ENCODE results near the gene LDLRAD2.
"Not testable (repeated sequence)": the region's sequence is repeated elsewhere in the genome, so short reads cannot be mapped to it uniquely, and the experiment has no call there.

The LDLRAD2 gene

GRCh38 chr1:21821385-21822019 lies 9.4 kb downstream of the LDLRAD2 start:
- TF ChIP-seq, protein P1, sequence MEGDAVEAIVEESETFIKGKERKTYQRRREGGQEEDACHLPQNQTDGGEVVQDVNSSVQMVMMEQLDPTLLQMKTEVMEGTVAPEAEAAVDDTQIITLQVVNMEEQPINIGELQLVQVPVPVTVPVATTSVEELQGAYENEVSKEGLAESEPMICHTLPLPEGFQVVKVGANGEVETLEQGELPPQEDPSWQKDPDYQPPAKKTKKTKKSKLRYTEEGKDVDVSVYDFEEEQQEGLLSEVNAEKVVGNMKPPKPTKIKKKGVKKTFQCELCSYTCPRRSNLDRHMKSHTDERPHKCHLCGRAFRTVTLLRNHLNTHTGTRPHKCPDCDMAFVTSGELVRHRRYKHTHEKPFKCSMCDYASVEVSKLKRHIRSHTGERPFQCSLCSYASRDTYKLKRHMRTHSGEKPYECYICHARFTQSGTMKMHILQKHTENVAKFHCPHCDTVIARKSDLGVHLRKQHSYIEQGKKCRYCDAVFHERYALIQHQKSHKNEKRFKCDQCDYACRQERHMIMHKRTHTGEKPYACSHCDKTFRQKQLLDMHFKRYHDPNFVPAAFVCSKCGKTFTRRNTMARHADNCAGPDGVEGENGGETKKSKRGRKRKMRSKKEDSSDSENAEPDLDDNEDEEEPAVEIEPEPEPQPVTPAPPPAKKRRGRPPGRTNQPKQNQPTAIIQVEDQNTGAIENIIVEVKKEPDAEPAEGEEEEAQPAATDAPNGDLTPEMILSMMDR (IDR thresholded peaks at IDR 0.05; ENCODE audit: low read depth, low read length, missing control alignments) = no peak
- DNase-seq (ENCODE audit: extremely low read depth, low read depth) = no peak
- no peak overlapping the region for H3K4me3 ChIP-seq (replicated peaks; ENCODE audit: low read depth, low read length)

- no peak overlapping the region for H3K4me3 ChIP-seq (replicated peaks; ENCODE audit: low read depth, low read length)
- TF ChIP-seq, protein P1 (IDR thresholded peaks at IDR 0.05; ENCODE audit: low read depth, low read length, missing control alignments) = no peak
- no peak for DNase-seq (ENCODE audit: extremely low read depth, low read depth)
Measured at GRCh38 chr1:21822349-21822748, 10.3 kb downstream of the LDLRAD2 start.

- DNase-seq (ENCODE audit: extremely low read depth, low read depth) = no peak
- TF ChIP-seq, protein P1 (IDR thresholded peaks at IDR 0.05; ENCODE audit: low read depth, low read length, missing control alignments) = no peak
- no peak overlapping the region for H3K4me3 ChIP-seq (replicated peaks; ENCODE audit: low read depth, low read length)
Measured at GRCh38 chr1:21823206-21823979, 11.3 kb downstream of the LDLRAD2 start.

DNA sequence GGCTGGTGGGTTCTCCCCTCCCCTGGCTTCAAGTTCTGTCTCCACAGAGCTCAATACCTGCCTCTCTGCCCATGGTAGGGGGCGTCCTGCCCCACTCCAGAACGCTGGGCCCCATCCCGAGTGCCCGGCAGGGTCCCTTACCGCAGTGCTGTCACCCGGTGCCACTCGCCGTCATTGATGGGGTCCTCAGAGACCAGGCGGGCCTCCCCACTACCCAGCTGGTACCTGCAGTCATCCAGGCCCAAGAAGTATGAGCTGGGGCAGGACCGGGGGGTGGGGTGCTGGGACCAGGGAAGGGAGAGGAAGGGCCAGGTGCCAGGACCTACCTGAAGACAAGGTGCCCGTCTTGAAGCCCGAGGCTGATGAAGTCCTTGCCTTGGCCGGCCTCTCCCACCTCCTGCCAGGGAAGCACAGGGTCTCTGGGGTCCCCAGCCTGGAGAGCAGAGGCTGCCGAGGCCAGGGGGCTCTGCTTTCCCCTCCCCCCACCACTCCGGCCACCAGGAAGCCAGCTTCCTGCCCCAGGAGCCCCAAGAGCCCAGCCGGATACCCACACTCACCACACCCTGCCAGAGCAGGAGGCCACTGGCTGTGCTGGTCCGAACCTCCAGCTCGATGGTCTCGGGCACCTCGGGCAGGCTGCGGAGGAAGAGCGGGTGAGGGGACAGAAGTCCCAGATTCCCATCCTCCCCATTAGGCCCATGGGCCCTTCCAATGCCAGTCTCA lies 12.1 kb downstream of the LDLRAD2 start:
- no peak overlapping the region for H3K4me3 ChIP-seq (replicated peaks; ENCODE audit: low read depth, low read length)
- TF ChIP-seq, protein P1 (IDR thresholded peaks at IDR 0.05; ENCODE audit: low read depth, low read length, missing control alignments) = no peak
- DNase-seq (ENCODE audit: extremely low read depth, low read depth) = no peak

DNA sequence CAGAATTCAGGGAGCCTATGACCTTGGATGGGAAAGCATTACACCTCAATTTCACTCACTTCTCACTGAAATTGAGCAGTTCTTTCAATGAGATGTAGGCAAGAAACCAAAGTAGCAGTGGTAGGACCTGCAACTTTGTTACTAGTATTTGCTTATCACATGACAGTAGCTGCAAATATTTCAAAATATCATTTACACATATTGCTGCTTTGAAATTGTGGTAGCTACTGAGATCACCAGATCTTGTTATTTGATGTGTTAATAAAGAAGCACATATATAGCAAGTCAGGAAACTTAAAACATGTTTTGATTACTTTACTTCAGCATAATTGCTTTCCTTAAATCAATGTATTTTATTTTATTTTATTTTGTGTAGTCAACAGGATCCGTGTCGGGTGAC lies 12.9 kb downstream of the LDLRAD2 start:
- H3K4me3 ChIP-seq (replicated peaks; ENCODE audit: low read depth, low read length) = no peak overlapping the region
- no peak for DNase-seq (ENCODE audit: extremely low read depth, low read depth)
- TF ChIP-seq, protein P1 (IDR thresholded peaks at IDR 0.05; ENCODE audit: low read depth, low read length, missing control alignments) = no peak

GRCh38 chr1:21825393-21825792 lies 13.3 kb downstream of the LDLRAD2 start:
- H3K4me3 ChIP-seq (replicated peaks; ENCODE audit: low read depth, low read length) = no peak overlapping the region
- DNase-seq (ENCODE audit: extremely low read depth, low read depth) = no peak
- TF ChIP-seq, protein P1 (IDR thresholded peaks at IDR 0.05; ENCODE audit: low read depth, low read length, missing control alignments) = no peak

DNA sequence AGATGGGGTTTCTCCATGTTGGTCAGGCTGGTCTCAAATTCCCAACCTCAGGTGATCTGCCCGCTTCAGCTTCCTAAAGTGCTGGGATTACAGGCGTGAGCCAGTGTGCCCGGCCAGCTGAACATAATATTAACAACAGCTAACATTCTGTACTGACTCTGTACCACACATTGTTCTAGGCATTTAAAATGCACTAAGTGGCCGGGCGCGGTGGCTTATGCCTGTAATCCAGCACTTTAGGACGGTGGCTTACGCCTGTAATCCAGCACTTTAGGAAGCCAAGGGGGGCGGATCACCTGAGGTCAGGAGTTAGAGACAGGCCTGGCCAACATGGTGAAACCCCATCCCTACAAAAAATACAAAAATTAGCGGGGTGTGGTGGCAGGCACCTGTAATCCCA lies 14.6 kb downstream of the LDLRAD2 start:
- not testable (repeated sequence) for DNase-seq (ENCODE audit: extremely low read depth, low read depth); H3K4me3 ChIP-seq (replicated peaks; ENCODE audit: low read depth, low read length)
